ENCODE data around the gene LNX1.

DNA sequence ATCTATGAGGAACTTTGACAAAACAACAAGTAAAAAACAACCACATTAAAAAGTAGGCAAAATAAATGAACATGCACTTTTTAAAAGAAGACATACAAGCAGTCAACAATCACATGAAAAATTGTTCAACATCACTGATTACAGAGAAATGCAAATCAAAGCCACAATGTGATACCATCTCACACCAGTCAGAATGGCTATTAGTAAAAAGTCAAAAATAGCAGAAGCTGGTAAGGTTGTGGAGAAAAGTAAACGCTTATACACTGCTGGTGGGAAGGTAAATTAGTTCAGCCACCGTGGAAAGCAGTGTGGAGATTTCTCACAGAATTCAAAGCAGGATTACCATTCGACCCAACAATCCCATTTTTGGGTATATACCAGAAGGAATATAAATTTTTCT, 17.0 kb upstream of the LNX1 start:
- TF ChIP-seq, protein P1, sequence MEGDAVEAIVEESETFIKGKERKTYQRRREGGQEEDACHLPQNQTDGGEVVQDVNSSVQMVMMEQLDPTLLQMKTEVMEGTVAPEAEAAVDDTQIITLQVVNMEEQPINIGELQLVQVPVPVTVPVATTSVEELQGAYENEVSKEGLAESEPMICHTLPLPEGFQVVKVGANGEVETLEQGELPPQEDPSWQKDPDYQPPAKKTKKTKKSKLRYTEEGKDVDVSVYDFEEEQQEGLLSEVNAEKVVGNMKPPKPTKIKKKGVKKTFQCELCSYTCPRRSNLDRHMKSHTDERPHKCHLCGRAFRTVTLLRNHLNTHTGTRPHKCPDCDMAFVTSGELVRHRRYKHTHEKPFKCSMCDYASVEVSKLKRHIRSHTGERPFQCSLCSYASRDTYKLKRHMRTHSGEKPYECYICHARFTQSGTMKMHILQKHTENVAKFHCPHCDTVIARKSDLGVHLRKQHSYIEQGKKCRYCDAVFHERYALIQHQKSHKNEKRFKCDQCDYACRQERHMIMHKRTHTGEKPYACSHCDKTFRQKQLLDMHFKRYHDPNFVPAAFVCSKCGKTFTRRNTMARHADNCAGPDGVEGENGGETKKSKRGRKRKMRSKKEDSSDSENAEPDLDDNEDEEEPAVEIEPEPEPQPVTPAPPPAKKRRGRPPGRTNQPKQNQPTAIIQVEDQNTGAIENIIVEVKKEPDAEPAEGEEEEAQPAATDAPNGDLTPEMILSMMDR (IDR thresholded peaks at IDR 0.05) = no peak
- TF ChIP-seq EP300 (IDR thresholded peaks at IDR 0.05) (no peak), POLR2A (IDR thresholded peaks at IDR 0.05) (no peak)

All from sigmoid colon (tissue), 4 donors.